ENCODE data around the gene DNMBP.

GRCh38 chr10:99979066-99979685 lies 30.6 kb downstream of the DNMBP start:
- TF ChIP-seq CTCF (IDR thresholded peaks at IDR 0.05) (no peak), POLR2A (IDR thresholded peaks at IDR 0.05) (no peak)

All from thyroid gland (tissue), 4 donors.